Mucosa of rectum (tissue), 2 donors: ENCODE measurements around the gene NRIP3.
A peak's percentile ranks its signal among the peaks of the same experiment; 100 is the strongest.
"Not testable (repeated sequence)": the region's sequence is repeated elsewhere in the genome, so short reads cannot be mapped to it uniquely, and the experiment has no call there.

Source experiments
- H3K27ac ChIP-seq, 2 donors: one replicate each; pipeline ENCODE4 v1.7.0; 2013; ENCODE audit warnings: inconsistent platforms in 2 of 2, low read depth in 2 of 2, low read length in 2 of 2
- H3K27me3 ChIP-seq, 2 donors: one replicate each; pipeline ENCODE4 v1.7.0; 2013; ENCODE audit warnings: low read length in 2 of 2; ENCODE audit not compliant: control insufficient read depth in 2 of 2, insufficient read depth in 2 of 2
- H3K36me3 ChIP-seq, 2 donors: one replicate each; pipeline ENCODE4 v1.7.0; 2013; ENCODE audit warnings: low read length in 2 of 2; ENCODE audit not compliant: control insufficient read depth in 2 of 2, insufficient read depth in 2 of 2
- H3K4me1 ChIP-seq, 2 donors: one replicate each; pipeline ENCODE4 v1.7.0; 2013; ENCODE audit warnings: low read length in 2 of 2, mild to moderate bottlenecking in 1 of 2; ENCODE audit not compliant: control insufficient read depth in 2 of 2, insufficient read depth in 2 of 2
- H3K4me3 ChIP-seq, 2 donors: one replicate each; pipeline ENCODE4 v1.7.0; 2013; ENCODE audit warnings: low read length in 2 of 2
- H3K9ac ChIP-seq, 2 donors: one replicate each; pipeline ENCODE4 v1.7.0; 2013; ENCODE audit warnings: low read length in 2 of 2, low read depth in 1 of 2, mild to moderate bottlenecking in 1 of 2
- H3K9me3 ChIP-seq, 2 donors: one replicate each; pipeline ENCODE4 v1.7.0; 2013; ENCODE audit warnings: low read length in 2 of 2; ENCODE audit not compliant: control insufficient read depth in 2 of 2
- donor health status: healthy.
- donor health status: Normal muscosa, but diverticular disease.

Gene NRIP3

GRCh38 chr11:8980485-8980884, 23.3 kb downstream of the NRIP3 start:
- Histone ChIP-seq H3K4me1 (no peaks in the 10 kb centered on the region), H3K9me3 (no peaks in the 10 kb centered on the region), H3K36me3 (no peaks in the 10 kb centered on the region), H3K27me3 (no peaks in the 10 kb centered on the region), H3K27ac (no peak overlapping the region), H3K4me3 (no peak overlapping the region), H3K9ac (no peak overlapping the region)

- not testable (repeated sequence) for H3K4me1 ChIP-seq, H3K9me3 ChIP-seq, H3K27me3 ChIP-seq, H3K9ac ChIP-seq, H3K4me3 ChIP-seq, H3K36me3 ChIP-seq, H3K27ac ChIP-seq
Measured at GRCh38 chr11:8979365-8979764, 24.4 kb downstream of the NRIP3 start.

- H3K27me3 ChIP-seq, result no peaks in the 10 kb centered on the region
- H3K9ac ChIP-seq, result no peak overlapping the region
- H3K36me3 ChIP-seq, result no peaks in the 10 kb centered on the region
- H3K4me3 ChIP-seq, result no peak overlapping the region
- H3K4me1 ChIP-seq, result no peaks in the 10 kb centered on the region
- H3K27ac ChIP-seq, result no peak overlapping the region
- H3K9me3 ChIP-seq, result no peaks in the 10 kb centered on the region
Measured at GRCh38 chr11:8973121-8973520, 30.7 kb downstream of the NRIP3 start.

- no peaks in the 10 kb centered on the region for H3K36me3 ChIP-seq
- H3K27me3 ChIP-seq, result no peaks in the 10 kb centered on the region
- no peak overlapping the region for H3K27ac ChIP-seq
- no peaks in the 10 kb centered on the region for H3K9me3 ChIP-seq
- H3K4me3 ChIP-seq, result no peak overlapping the region
- no peaks in the 10 kb centered on the region for H3K4me1 ChIP-seq
- H3K9ac ChIP-seq, result no peak overlapping the region
Measured at GRCh38 chr11:8971924-8972316, 31.9 kb downstream of the NRIP3 start.

- no peak overlapping the region for H3K27ac ChIP-seq
- H3K27me3 ChIP-seq, result no peaks in the 10 kb centered on the region
- H3K9me3 ChIP-seq, result no peaks in the 10 kb centered on the region
- no peaks in the 10 kb centered on the region for H3K36me3 ChIP-seq
- H3K4me1 ChIP-seq, result no peaks in the 10 kb centered on the region
- no peak overlapping the region for H3K9ac ChIP-seq
- H3K4me3 ChIP-seq, result no peak overlapping the region
Measured at GRCh38 chr11:8971196-8971923, 32.4 kb downstream of the NRIP3 start.

- Histone ChIP-seq H3K36me3 (no peaks in the 10 kb centered on the region), H3K27ac (no peak overlapping the region), H3K9ac (no peak overlapping the region), H3K4me1 (peaks cover 17% of the 10 kb centered on the region in 2 donors), H3K4me3 (no peak overlapping the region), H3K27me3 (no peaks in the 10 kb centered on the region), H3K9me3 (no peaks in the 10 kb centered on the region)
Measured at GRCh38 chr11:8967184-8967583, 36.6 kb downstream of the NRIP3 start.

- Histone ChIP-seq H3K27ac (peak within 1 kb of the TSS; percentile 98 to 99), H3K36me3 (no peaks in the 10 kb centered on the region), H3K4me3 (peak within 1 kb of the TSS; percentile 90 to 97), H3K27me3 (no peaks in the 10 kb centered on the region), H3K4me1 (peaks cover 17 to 19% of the 10 kb centered on the region in 2 donors), H3K9ac (peak within 1 kb of the TSS; percentile 97 to 99), H3K9me3 (no peaks in the 10 kb centered on the region)
Measured at GRCh38 chr11:8964324-8965320, 39.2 kb downstream of the NRIP3 start, which contains the start of gene TMEM9B. Gene TMEM9B (minus strand): TSS chr11:8964442. CDS start chr11:8964313, 129 bp downstream.

- H3K27ac ChIP-seq, result peak overlapping the region; percentile 98 to 99
- peaks cover 22 to 27% of the 10 kb centered on the region in 2 donors for H3K4me1 ChIP-seq
- no peaks in the 10 kb centered on the region for H3K9me3 ChIP-seq
- peak overlapping the region; percentile 90 to 97 for H3K4me3 ChIP-seq
- no peaks in the 10 kb centered on the region for H3K27me3 ChIP-seq
- H3K36me3 ChIP-seq, result no peaks in the 10 kb centered on the region
- H3K9ac ChIP-seq, result peak overlapping the region; percentile 97 to 99
Measured at GRCh38 chr11:8963569-8964323, 40.1 kb downstream of the NRIP3 start.

- H3K27ac ChIP-seq, result peak overlapping the region; percentile 41 to 98
- peak overlapping the region in 1 of 2 donors; percentile 97 for H3K9ac ChIP-seq
- H3K4me3 ChIP-seq, result peak overlapping the region; percentile 90 to 97
- no peaks in the 10 kb centered on the region for H3K36me3 ChIP-seq
- H3K27me3 ChIP-seq, result no peaks in the 10 kb centered on the region
- no peaks in the 10 kb centered on the region for H3K9me3 ChIP-seq
- peaks cover 22 to 27% of the 10 kb centered on the region in 2 donors for H3K4me1 ChIP-seq
Measured at GRCh38 chr11:8962841-8963240, 41.0 kb downstream of the NRIP3 start.
